HUES48 (cell line): Measurements from ENCODE around the gene FLT1.

Experiments
- H3K27ac ChIP-seq: one replicate; pipeline ENCODE4 v1.7.0; 2013; ENCODE audit warnings: low read depth, low read length, inconsistent platforms
- H3K27me3 ChIP-seq: 2 replicates; pipeline ENCODE4 v1.6.1; 2013; ENCODE audit warnings: mild to moderate bottlenecking, low read length; ENCODE audit not compliant: control insufficient read depth, insufficient read depth
- H3K36me3 ChIP-seq: 2 replicates; pipeline ENCODE4 v1.6.1; 2013; ENCODE audit warnings: low read length; ENCODE audit not compliant: control insufficient read depth, insufficient read depth
- H3K4me1 ChIP-seq: 2 replicates; pipeline ENCODE4 v1.6.1; 2013; ENCODE audit warnings: mild to moderate bottlenecking, low read length; ENCODE audit not compliant: control insufficient read depth, insufficient read depth
- H3K4me3 ChIP-seq: 2 replicates; pipeline ENCODE4 v1.5.1; 2013; ENCODE audit warnings: mild to moderate bottlenecking, low read depth, low read length
- H3K9ac ChIP-seq: 2 replicates; pipeline ENCODE4 v1.6.1; 2013; ENCODE audit warnings: mild to moderate bottlenecking, low read depth, low read length, moderate library complexity
- H3K9me3 ChIP-seq: 2 replicates; pipeline ENCODE4 v1.6.1; 2013; ENCODE audit warnings: low read length; ENCODE audit not compliant: control insufficient read depth, insufficient read depth

The FLT1 gene

GRCh38 chr13:28313579-28313978 is 181.3 kb downstream of the FLT1 start:
- Histone ChIP-seq H3K9me3 (no peaks in the 10 kb centered on the region), H3K4me3 (no peak overlapping the region), H3K36me3 (peaks cover 10% of the 10 kb centered on the region), H3K27ac (no peak overlapping the region), H3K27me3 (no peaks in the 10 kb centered on the region), H3K4me1 (peaks cover 4% of the 10 kb centered on the region), H3K9ac (no peak overlapping the region)

GRCh38 chr13:28306325-28306724 is 188.6 kb downstream of the FLT1 start:
- no peak overlapping the region for H3K27ac ChIP-seq
- H3K4me1 ChIP-seq: peaks cover 30% of the 10 kb centered on the region
- no peak overlapping the region for H3K9ac ChIP-seq
- no peak overlapping the region for H3K4me3 ChIP-seq
- H3K36me3 ChIP-seq: peaks cover 27% of the 10 kb centered on the region
- H3K27me3 ChIP-seq: no peaks in the 10 kb centered on the region
- H3K9me3 ChIP-seq: no peaks in the 10 kb centered on the region

- Histone ChIP-seq H3K27ac (peak overlapping the region; percentile 54), H3K4me3 (no peak overlapping the region), H3K4me1 (peaks cover 33% of the 10 kb centered on the region), H3K27me3 (no peaks in the 10 kb centered on the region), H3K9me3 (no peaks in the 10 kb centered on the region), H3K9ac (no peak overlapping the region), H3K36me3 (peaks cover 16% of the 10 kb centered on the region)
Measured at GRCh38 chr13:28301839-28302238, 193.1 kb downstream of the FLT1 start.

- Histone ChIP-seq H3K4me3 (no peak overlapping the region), H3K4me1 (peaks cover 45% of the 10 kb centered on the region), H3K9me3 (no peaks in the 10 kb centered on the region), H3K36me3 (no peaks in the 10 kb centered on the region), H3K9ac (no peak overlapping the region), H3K27ac (no peak overlapping the region), H3K27me3 (no peaks in the 10 kb centered on the region)
Measured at GRCh38 chr13:28299916-28300315, 195.0 kb downstream of the FLT1 start.

GRCh38 chr13:28297341-28297740 is 197.6 kb downstream of the FLT1 start:
- H3K36me3 ChIP-seq: peaks cover 8% of the 10 kb centered on the region
- H3K4me3 ChIP-seq: no peak overlapping the region
- no peaks in the 10 kb centered on the region for H3K9me3 ChIP-seq
- H3K4me1 ChIP-seq: peaks cover 62% of the 10 kb centered on the region
- H3K27ac ChIP-seq: peak overlapping the region; percentile 16
- no peak overlapping the region for H3K9ac ChIP-seq
- H3K27me3 ChIP-seq: no peaks in the 10 kb centered on the region

GRCh38 chr13:28286263-28286662 is 208.7 kb downstream of the FLT1 start:
- Histone ChIP-seq H3K27ac (no peak overlapping the region), H3K27me3 (no peaks in the 10 kb centered on the region), H3K9ac (no peak overlapping the region), H3K4me3 (no peak overlapping the region), H3K9me3 (no peaks in the 10 kb centered on the region), H3K4me1 (no peaks in the 10 kb centered on the region), H3K36me3 (peaks cover 78% of the 10 kb centered on the region)

- Histone ChIP-seq H3K4me1 (no peaks in the 10 kb centered on the region), H3K9ac (no peak overlapping the region), H3K36me3 (peaks cover 83% of the 10 kb centered on the region), H3K4me3 (no peak overlapping the region), H3K27ac (no peak overlapping the region), H3K27me3 (no peaks in the 10 kb centered on the region), H3K9me3 (no peaks in the 10 kb centered on the region)
Measured at GRCh38 chr13:28283600-28283999, 211.3 kb downstream of the FLT1 start.

GRCh38 chr13:28282451-28282850 is 212.5 kb downstream of the FLT1 start:
- Histone ChIP-seq H3K9ac (no peak overlapping the region), H3K27ac (no peak overlapping the region), H3K36me3 (peaks cover 83% of the 10 kb centered on the region), H3K4me3 (no peak overlapping the region), H3K27me3 (no peaks in the 10 kb centered on the region), H3K4me1 (no peaks in the 10 kb centered on the region), H3K9me3 (no peaks in the 10 kb centered on the region)

GRCh38 chr13:28273919-28274318 is 221.0 kb downstream of the FLT1 start:
- Histone ChIP-seq H3K27ac (no peak overlapping the region), H3K27me3 (no peaks in the 10 kb centered on the region), H3K4me3 (no peak overlapping the region), H3K36me3 (peaks cover 79% of the 10 kb centered on the region), H3K9me3 (no peaks in the 10 kb centered on the region), H3K4me1 (no peaks in the 10 kb centered on the region), H3K9ac (no peak overlapping the region)

GRCh38 chr13:28271056-28271840 is 223.7 kb downstream of the FLT1 start:
- Histone ChIP-seq H3K9ac (no peak overlapping the region), H3K27ac (no peak overlapping the region), H3K36me3 (peaks cover 83% of the 10 kb centered on the region), H3K27me3 (no peaks in the 10 kb centered on the region), H3K4me3 (no peak overlapping the region), H3K9me3 (no peaks in the 10 kb centered on the region), H3K4me1 (no peaks in the 10 kb centered on the region)

- Histone ChIP-seq H3K4me3 (no peak overlapping the region), H3K9ac (no peak overlapping the region), H3K4me1 (no peaks in the 10 kb centered on the region), H3K27ac (no peak overlapping the region), H3K27me3 (no peaks in the 10 kb centered on the region), H3K36me3 (peaks cover 77% of the 10 kb centered on the region), H3K9me3 (no peaks in the 10 kb centered on the region)
Measured at GRCh38 chr13:28268800-28269223, 226.1 kb downstream of the FLT1 start.
